Hematopoietic multipotent progenitor cell treated with erythropoietin and hydrocortisone succinate and interleukin-3 and kit ligand, for 8 days (in vitro differentiated cells): ENCODE results near the gene ESPNL.

Source experiments
- DNase-seq: peaks from one replicate; pipeline ENCODE4 v3.0.0-alpha.2; 2015

ESPNL gene

GRCh38 chr2:238117199-238118154 lies 17.3 kb downstream of the ESPNL start:
- no peak for DNase-seq

DNA sequence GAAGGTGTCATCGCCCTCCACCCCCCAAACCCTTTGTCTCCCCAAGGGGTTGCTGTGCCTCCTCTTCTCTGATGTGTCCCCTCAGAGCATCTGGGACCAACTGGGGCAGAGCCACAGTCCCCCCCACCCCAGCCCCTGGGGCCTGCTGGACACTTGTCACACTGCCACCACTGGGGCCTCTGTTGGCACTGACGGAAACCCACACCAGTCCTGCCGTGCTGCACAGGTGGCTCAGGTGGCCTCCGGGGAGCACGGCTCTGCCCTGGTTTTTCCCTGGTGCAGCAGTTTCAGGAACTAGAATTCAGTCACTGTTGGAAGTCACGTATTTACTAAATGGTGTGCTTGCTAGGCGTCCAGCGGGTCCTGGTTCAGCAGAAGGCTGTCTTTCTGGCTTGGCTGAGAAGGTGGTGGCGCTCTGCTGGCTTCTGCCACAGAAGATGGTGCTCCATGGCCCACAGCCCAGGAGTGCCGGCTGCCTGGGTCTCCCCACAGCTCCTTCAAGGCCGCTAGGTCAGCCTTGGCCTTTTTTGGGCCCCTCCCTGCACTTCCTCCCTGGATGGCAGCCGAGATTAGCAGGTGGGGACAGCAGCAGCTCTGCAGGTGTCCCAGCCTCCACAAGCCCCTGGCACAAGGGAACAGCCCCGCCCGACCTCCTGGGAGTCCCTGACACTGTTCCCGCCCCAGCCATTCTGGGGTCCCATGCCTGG lies 19.8 kb downstream of the ESPNL start:
- no peak for DNase-seq

GRCh38 chr2:238120463-238121298 lies 20.5 kb downstream of the ESPNL start:
- DNase-seq = no peak

DNA sequence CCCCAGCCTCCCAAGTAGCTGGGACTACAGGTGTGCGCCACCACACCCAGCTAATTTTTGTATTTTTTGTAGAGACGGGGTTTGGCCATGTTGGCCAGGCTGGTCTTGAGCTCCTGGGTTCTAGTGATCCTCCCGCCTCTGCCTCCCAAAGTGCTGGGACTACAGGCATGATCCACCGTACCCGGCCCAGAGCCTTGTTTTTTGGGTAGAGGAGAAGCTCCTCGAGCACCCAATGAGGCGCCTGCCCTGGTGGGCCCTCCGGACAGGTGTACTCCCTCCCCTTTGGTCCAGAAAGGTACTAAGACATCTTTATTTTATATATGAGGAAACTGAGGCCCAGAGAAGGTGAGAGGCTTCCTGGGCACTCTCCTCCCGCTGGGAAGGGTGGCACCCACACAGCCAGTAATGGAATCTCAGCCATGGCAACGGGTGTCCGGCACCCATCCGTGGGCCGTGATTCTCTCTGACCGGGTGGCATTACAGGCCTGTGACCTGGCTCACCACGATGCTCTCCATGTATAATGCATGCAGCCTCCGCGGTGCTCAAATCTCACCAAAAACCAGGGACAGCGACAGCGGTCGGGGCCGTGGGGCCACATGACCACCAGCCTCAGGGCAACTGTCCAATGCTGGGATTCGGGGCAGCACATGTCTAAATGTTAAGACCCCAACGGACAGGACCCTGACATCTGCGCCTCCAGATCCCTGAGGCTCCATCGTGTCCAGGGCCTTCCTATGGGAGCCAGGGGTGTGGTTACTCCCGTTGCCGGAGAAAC lies 21.6 kb downstream of the ESPNL start:
- no peak for DNase-seq

DNA sequence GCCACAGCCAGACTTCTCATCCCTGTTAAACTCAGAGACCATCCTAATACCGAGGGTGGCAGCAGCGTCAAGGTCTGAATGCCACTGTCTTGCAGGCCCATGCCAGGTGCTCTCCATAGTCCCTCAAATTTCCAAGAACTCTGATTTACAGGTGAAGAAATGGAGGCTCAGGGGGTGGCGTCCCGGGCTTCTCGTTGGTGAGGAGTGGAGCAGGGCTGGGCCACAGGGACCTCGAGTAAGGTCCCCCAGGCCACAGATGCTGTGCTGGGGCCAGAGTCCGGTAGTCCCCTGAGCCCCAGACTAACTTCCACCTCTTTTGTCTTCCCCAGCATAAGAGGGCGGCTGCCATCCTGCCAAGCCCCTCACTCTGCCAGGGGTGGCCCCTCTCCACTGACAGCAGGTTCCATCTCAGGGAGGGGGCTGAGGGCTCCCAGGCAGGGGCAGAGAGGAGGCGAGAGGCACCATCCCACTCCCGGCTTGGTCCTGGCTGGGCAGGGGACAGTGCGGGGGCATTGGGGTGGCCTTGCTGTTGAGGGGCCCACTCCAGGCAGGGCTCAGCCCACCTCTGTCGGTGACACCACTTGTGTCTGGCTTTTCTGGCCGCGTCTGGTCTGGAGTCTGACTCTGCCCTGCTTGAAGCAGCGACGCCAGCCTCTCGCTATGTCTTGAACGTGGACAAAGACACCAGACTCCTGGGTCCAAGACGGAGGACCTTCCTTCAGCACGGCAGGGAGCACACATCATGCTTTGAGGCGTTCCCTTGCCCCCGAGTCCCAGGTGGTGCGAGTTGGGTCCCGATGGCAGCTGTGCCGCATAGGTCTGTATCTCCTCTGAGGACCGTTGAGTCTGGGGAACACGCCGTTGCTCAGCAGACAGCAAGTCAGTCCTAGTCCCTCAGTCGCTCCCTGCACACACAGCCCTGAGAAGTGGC lies 22.4 kb downstream of the ESPNL start:
- no peak for DNase-seq

DNA sequence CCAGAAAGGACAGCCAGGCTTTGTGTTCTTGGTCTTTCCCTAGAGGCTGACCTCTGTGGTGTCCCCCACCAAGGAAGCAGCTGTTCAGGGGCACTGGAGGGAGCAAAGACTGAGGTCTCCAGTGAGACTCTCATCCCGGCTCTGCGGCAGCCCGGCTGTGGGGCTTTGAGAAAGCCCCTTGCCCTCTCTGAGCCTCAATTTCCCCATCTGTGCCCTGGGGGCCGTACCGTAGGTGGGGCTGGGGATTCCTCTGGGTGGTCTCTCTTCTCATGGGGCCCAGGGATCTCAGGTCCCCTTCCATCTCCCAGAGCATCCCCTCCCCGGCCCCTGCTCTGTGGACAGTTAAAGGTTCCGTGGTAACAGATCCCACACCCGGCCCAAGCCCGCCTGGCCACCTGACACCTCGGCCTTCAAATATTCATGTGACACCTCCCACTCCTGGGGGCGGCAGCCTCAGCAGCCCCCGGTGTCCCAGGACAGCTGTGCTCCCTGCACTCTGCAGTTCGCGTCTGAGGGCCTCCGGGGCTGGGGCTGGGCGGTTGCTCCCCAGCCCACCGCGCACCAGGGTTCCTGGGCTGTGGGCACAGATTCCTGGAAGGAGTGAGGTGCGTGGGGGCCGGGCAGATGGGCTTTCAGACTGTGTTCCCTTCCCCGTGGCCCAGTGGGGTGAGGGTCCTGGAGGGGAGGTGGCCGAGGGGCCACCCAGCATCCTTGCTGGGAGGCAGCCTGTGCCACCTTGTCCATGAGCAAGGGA lies 23.3 kb downstream of the ESPNL start:
- no peak for DNase-seq

GRCh38 chr2:238123991-238124470 lies 23.9 kb downstream of the ESPNL start:
- DNase-seq = no peak

DNA sequence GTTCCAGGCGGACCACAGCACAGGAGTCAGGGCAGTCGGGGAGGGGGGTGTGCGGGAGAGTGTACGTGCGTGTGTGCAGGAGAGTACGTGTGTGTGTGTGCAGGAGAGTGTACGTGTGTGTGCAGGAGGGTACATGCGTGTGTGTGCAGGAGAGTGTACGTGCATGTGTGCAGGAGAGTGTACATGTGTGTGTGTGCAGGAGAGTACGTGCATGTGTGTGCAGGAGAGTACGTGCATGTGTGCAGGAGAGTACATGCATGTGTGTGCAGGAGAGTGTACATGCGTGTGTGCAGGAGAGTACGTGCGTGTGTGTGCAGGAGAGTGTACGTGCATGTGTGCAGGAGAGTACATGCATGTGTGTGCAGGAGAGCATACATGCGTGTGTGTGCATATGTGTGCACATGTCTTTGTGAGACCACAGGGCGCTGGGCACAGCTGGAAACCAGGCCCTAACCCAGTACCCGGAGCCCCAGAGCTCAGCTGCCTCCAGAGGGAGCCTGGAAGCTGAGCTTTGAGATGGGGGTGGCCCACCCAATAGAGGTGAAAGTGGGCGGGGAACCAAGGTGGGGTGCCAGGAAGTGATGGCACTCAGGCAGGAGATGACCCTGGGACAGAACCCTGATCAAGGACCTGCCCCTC lies 24.5 kb downstream of the ESPNL start:
- DNase-seq = no peak

DNA sequence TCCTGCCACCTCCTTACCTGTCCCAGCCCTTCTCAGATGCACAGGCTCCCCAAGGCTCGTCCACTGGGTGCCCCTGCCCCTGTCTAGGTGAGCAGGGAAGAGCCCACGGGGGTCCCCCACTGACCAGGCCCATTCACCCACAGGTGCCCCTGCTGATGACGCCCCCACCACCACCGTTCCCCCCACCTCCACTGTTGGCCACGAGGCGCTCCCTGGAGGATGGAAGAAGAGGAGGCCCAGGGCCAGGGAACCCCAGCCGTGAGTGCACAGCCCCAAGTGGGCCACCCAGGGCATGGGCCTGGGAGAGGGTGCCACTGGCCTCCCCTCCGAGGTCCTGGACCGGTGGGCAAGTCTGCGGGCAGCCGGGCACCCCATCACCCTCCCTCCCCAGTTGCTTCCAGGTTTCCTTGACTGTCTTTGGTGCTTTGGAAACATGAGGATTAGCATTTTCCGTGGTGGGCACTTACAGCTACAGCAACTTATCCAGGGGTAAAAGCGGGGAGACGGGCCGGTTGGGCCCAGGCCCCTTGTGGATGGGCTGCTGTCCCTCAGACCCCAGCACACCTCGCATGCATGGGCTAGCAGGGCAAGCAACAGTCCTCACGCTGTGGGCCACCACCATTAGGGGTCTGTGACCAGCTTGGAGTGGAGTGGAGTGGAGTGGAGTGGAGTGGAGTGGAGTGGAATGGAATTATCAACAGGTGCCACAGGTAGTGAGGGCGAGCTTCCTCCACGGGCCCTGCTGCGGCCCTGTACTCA lies 25.2 kb downstream of the ESPNL start:
- no peak for DNase-seq

GRCh38 chr2:238126338-238126737 lies 26.2 kb downstream of the ESPNL start:
- DNase-seq = no peak

DNA sequence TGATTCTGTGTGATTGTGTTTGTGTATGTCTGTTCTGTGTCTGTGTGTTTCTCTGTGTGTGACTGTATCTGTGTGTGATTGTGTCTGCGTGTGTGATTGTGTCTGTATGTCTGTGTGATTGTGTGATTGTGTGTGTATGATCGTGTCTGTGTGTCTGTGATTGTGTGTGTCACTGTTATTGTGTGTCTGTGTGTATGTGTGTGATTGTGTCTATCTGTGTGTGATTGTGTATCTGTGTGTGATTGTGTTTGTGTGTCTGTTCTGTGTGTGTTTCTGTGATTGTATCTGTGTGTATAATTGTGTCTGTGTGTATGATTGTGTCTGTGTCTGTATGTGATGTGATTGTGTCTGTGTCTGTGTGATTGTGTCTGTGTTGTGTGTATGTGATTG lies 26.6 kb downstream of the ESPNL start:
- DNase-seq = no peak

DNA sequence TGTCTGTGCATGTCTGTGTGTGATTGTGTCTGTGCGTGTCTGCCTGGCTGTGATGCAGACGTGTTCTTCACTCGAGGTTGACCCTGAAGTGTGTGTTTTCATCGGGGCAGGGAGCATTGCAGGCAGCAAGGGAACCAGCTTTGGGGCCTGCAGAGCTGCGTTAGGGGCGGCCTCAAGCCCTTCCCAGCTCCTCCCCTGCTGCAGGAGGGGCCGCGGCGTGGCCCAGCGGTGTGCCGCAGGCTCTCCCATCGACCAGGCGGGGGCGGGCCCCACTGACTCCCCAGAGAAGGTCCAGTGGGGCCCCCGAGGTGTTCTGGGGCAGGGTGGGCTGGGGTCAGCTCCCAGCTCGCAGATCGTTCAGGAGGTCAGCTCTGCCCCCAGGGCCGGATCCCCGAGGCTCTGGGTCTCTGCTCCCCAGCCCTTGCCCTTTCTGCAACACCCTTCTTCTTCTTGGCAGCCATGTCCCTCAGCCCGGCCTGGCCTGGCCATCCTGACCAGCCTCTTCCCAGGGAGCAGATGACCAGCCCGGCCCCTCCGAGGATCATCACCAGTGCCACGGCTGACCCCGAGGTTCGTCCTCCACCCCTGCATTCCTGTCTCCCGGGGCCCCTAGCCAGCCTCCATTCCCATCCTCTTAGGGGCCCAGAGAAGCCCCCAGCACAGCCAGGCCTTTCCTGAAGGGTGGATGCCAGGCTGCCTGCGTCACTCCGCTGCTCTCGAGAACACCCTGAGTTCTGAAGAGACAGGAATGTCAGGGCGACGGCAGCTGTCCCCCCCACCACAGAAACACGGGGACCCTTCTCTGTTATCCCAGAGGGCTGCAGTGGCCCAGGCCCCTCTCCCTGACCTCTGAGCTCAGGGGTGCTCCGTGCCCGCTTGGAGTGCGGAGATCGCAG lies 27.3 kb downstream of the ESPNL start:
- no peak for DNase-seq

DNA sequence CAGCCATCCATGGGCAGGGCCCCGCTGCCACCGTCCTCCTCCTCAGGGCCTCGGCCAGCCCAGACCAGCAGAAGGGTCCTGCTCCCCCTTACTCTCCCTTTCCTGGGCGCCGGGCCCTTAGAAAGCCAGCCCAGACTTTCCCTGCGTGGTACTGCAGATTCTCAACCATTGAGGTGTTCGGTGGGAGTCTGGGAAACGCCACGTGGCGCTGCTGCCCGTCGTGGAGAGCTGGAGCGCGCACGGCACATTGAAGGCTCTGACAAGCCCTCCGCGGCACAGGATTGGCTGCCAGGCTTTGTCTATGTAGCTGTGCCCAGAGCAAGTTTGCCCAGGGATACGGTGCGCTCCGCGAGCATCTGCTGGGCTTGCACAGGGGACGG lies 27.9 kb downstream of the ESPNL start:
- DNase-seq = no peak

- DNase-seq = no peak
These were observed 28.4 kb downstream of the ESPNL start for GRCh38 chr2:238128534-238129001.

- DNase-seq = no peak
These were observed 29.2 kb downstream of the ESPNL start for GRCh38 chr2:238129166-238130010.

- DNase-seq = no peak
These were observed 30.1 kb downstream of the ESPNL start for GRCh38 chr2:238130111-238130695.
